HG03439 (cell line): Measurements from ENCODE around the gene ADRA2C.
"Not testable (repeated sequence)": the region's sequence is repeated elsewhere in the genome, so short reads cannot be mapped to it uniquely, and the experiment has no call there.

ENCODE experiments used
- ATAC-seq: cut with Tn5 transposase; IDR thresholded peaks from one replicate; pipeline ENCODE4 v1.9.1; 2021; ENCODE audit warnings: mild to moderate bottlenecking, moderate library complexity; ENCODE audit not compliant: unreplicated experiment

ADRA2C gene

DNA sequence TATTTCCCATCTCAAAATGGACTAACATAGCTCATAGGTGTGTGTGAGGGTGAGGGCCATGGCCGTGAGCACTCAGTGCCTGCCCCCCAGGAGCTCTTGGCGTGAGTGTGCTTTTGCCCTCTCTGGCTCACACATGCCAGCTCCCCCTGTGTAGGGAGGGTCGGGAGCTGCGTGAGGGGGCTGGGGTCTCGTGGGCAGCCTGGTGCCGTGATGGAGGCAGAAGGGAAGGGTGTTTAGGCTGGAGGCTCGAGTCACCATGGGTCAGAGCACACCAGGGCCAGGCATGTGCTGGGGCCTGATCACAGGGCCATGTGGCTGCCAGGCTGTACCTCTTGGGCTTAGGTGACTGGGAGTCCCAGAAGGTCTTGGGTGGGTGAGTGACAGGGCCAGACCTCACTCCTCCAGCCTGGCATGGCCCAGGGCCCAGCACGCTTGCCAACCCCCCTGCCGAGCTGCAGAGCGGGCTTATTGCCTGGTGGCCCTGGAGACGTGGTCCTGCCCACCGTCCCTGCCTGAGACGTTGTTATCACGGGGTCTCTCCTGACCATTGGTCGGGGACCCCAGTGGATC, 44.0 kb downstream of the ADRA2C start:
- ATAC-seq: no peak

DNA sequence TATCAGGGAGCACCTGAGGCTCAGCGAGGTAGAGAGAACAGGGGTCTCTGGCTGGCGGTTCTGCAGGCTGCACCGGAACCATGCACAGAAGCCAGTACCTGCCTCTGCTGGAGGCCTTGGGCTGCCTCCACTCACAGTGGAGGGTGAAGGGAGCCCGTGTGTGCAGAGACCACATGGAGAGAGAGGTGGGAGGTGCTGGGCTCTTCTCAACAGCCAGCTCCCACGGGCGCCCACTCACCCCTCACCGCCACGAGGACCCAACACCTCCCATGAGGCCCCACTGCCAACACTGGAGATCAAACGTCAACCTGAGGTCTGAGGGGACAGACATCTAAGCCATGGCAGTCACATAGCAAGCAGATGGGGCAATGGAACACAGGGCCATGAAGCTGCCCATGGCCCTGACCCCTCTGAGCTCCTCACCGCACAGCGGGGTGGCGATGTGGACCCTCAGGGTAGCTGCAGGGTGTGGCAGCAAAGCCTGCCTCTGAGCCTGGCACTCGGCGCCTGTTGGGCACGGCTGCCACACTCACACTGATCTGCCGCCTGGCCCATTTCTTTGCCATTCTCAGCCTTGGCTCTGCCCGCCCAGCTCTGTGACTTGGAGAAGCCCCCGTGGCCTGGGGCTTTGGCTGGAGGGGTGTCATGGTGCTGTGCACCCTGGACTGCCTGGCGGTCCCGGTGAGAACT, 44.8 kb downstream of the ADRA2C start:
- no peak for ATAC-seq

DNA sequence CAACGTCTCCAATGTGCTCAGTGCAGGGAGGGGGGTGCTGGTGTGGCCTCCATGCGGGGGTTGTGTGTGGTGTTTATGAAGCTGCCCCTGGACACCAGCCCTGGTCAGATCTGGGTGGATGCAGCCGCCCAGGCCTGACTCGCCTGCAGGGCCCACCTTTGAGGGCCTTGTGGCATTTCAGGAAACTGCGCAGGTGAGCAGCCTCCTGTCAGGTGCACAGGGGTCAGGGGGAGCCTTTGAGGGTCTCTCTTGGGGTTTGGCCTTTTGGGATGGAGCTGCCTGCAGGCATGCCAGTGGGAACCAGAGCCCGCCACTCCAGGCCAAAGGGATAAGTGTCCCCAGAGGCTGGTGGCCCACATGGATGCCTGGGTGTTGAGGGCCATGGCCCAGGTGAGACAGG, 45.4 kb downstream of the ADRA2C start:
- no peak for ATAC-seq

DNA sequence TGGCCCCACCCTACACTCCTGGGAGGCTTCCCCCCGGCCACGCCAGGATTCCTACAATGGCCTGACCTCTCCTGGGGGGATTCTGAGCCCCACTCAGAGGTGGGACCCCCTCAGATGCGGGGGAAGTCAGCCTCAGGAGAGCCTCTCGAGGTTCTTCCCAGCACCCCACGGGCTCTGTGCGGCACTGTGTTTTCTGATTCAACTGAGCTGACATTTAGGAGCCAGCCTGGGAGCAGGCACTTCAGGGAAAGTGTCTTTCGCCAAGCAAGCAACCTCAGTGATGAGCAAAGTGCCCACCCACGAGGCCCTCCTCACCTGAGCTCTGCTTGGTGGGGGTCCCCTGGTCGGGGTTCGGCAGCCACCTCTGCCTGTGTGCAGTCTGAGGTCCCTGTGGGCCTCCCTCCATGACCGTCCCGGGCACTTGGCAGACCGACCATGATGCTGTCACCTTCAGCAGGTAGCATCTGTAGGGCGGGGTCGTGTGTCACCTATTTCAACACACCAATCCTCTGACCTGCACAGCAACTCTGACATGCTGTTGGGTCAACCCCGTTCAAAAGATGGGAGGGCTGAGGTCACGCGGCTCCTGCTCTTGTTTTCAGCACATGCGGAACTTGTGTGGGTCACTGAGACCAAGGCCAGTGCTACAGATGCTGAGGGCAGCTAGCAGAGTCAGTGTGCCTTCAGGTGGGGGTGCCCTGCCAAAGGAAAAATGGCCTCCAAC, 46.2 kb downstream of the ADRA2C start:
- ATAC-seq: no peak

DNA sequence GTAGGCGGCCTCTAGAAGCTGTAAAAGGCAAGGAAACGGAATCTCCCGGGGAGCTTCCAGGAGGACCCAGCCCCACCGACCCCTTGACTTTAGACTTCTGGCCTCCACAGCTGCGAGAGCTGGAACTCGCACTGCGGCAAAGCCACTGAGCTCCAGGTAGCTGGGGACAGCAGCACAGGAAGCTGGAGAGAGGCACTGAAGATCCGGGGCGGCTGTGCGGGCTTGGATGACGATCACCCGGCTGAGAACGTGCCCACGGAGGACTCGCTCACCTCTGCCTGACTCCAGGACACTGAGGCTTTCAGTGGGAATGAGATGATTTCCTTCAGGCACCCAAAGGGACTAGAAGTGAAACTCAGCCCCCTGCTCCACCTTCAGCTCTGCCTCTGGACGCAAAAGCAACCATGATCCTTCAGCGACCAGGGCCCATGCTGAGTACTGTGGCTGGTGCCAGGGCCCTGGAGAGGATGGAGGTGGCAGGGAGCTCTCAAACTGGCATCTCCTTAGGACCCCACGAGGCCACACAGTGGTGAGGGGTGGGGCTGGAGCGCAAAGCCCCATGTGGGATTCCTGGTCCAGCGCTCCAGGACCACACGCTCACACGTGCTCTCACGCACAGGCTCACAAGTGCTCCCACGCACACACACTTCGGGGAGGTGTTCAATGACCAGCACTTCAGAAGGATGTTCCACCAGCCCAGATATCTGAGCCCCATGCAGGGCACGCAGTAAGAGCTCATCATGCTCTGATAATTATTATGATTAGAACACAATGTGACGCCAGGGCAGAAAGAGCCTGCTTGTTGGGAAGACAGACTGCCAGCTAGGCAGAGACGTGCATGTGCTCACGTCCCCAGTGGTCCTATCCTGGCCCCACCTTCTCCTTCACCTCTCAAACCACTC, 47.2 kb downstream of the ADRA2C start:
- ATAC-seq: no peak

DNA sequence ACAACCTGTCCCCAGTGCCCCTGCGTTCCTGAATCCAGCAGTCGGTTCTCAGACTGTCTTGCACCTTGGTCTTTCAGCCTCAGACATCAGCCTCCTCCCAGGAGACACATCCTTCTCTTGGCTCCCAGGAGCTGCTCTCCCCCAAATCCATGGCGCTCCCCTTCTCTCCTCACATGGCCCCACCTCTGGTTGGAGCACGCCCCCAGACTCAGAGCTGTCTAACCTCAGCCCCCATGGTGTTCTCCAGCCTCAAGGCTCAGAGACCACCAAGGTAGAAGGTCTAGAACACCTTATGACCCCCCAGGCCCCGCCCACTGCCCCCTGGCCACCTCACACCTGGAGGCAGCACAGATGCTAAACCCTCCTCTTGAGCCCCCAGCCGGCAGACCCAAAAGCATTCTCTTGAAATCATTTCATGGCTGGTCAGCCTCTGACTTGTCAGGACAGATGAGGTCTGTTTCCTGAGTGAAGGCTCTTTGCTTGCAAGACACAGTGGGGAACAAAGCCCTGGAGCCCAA, 47.9 kb downstream of the ADRA2C start:
- no peak for ATAC-seq

DNA sequence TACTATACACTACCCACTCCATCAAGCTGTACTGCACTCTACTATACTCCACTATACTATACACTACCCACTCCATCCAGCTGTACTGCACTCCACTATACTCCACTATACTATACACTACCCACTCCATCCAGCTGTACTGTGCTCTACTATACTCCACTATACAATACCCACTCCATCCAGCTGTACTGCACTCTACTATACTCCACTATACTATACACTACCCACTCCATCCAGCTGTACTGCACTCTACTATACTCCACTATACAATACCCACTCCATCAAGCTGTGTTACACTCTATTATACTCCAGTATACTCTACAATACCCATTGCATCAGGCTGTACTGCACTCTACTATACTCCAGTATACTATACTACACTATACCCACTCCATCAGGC, 48.7 kb downstream of the ADRA2C start:
- ATAC-seq: not testable (repeated sequence)

DNA sequence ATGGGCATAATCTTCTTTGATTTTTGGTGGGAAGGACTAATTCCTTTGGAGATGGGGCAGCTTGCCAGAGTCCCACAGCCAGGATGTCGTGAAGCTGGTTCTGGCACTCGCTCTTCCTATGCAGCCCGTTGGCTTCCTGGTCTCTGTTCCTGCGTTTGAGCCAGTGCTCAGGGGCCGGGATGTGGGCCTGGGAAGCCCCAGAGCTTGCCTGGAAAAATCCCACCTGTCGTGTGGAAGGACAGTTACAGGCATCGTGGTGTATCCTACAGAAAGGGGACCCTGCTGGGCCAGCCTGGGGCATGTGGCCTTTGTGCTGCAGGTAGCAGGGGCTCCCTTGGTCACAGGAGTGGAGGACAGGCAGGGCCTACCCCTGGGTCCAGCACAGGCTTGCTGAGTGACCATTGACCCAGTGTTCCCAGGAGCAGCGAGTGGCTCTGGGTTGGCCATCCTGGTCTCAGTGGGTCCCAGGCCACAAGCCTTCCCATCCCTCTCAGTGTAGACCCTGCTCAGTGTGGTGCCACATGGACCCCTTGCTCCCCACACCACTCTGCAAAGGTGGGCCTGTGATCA, 50.2 kb downstream of the ADRA2C start:
- ATAC-seq: no peak

DNA sequence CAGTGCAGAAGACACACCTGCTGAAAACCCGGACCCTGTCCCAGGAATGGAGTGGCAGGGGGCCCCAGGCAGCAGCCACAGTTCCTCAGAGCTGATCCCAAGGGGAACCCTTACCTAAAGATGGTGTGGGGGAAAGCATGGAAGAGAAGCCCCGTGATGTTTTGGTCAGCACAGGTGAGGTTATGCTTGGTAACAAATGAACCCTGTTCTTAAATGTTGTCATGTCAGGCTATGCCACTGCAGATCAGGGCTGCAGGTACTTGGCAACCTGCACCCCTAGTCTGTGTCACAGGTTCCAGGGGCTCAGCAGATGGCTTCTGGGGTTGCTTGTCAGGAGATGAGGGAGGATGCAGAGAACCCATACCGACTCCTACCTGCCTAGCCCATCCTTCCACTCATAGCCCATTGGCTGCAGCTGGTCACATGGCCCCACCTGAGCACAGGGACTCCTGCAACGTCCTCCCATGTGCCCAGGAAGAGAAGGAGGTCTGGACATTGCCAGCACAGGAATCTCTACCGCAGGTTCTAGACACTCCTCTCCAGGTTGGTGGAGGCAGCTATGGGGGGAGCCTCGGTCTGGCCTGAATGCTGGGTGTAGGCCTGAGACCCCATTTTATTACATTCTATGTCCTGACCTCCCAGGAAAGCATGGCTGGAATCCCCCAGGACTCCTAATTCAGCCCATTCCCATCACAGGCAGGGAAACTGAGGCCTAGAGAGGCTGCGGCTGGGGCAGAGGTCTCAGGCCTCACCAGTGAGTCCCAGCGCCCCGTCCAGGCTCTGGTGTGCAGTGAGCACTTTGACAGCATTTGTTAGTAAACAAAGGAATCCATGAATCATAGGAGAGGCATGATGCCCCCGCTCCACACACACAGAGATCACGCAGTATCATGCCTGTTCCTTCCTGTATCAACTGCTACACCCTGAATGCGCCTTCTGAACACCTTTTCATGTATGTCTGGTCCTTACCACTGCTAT, 51.1 kb downstream of the ADRA2C start:
- no peak for ATAC-seq
